Erythroblast (primary cell): ENCODE data around the gene ZC3H15.

Experiments
- GATA1 ChIP-seq: IDR thresholded peaks from 2 replicates; pipeline ENCODE4 v1.6.1; 2011; ENCODE audit warnings: low read depth, mild to moderate bottlenecking, control low read depth, low read length, moderate library complexity
- POLR2A ChIP-seq: IDR thresholded peaks from 2 replicates; pipeline ENCODE4 v1.6.1; 2011; ENCODE audit warnings: mild to moderate bottlenecking, low read length

DNA sequence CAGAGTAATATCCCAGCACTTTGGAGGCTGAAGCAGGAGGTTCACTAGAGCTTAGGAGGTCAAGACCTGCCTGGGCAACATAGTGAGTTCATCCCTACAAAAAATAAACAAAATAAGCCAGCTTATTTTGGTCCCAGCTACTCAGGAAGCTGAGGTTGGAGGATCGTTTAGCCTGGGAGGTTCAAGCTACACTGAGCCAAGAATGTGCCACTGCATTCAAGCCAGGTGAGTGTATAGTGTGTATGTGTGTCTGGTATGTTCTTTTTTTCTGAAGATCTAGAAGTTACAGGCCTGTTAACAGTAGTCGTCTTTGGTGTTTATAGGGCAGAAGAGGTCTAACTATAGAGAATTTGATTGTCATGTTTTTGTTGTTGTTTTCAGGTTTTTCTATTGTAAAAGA, 40.2 kb downstream of the ZC3H15 start:
- TF ChIP-seq POLR2A (no peak), GATA1 (no peak)
